Measurements from ENCODE around the gene AGMAT. TPM values are rescaled to one million over a fixed set of nuclear protein-coding genes. Genes with fewer than 3 reads are reported as not detected.

AGMAT gene
- total RNA-seq, 1 donor from 2014 or later = not detected

GRCh38 chr1:15558516-15558915 is 26.3 kb downstream of the AGMAT start:
- ATAC-seq (no peak), DNase-seq (no peak)
- no peaks in the 10 kb centered on the region for H3K4me1 ChIP-seq
- no peak overlapping the region for H3K4me3 ChIP-seq
- intact Hi-C loops (cut with DNase I) = no loop called here
- no peak overlapping the region for H3K27ac ChIP-seq
- TF ChIP-seq, protein P1, sequence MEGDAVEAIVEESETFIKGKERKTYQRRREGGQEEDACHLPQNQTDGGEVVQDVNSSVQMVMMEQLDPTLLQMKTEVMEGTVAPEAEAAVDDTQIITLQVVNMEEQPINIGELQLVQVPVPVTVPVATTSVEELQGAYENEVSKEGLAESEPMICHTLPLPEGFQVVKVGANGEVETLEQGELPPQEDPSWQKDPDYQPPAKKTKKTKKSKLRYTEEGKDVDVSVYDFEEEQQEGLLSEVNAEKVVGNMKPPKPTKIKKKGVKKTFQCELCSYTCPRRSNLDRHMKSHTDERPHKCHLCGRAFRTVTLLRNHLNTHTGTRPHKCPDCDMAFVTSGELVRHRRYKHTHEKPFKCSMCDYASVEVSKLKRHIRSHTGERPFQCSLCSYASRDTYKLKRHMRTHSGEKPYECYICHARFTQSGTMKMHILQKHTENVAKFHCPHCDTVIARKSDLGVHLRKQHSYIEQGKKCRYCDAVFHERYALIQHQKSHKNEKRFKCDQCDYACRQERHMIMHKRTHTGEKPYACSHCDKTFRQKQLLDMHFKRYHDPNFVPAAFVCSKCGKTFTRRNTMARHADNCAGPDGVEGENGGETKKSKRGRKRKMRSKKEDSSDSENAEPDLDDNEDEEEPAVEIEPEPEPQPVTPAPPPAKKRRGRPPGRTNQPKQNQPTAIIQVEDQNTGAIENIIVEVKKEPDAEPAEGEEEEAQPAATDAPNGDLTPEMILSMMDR (IDR thresholded peaks at IDR 0.05) = no peak
- H3K27me3 ChIP-seq = no peaks in the 10 kb centered on the region
- H3K36me3 ChIP-seq = peaks cover 49% of the 10 kb centered on the region
- no peaks in the 10 kb centered on the region for H3K9me3 ChIP-seq

- H3K4me1 ChIP-seq = no peaks in the 10 kb centered on the region
- H3K27me3 ChIP-seq = no peaks in the 10 kb centered on the region
- DNase-seq (no peak), ATAC-seq (no peak)
- intact Hi-C loops (cut with DNase I) = no loop called here
- H3K4me3 ChIP-seq = no peak overlapping the region
- TF ChIP-seq, protein P1 (IDR thresholded peaks at IDR 0.05) = no peak
- H3K27ac ChIP-seq = no peak overlapping the region
- no peaks in the 10 kb centered on the region for H3K9me3 ChIP-seq
- H3K36me3 ChIP-seq = peaks cover 42% of the 10 kb centered on the region
These were observed 27.3 kb downstream of the AGMAT start for GRCh38 chr1:15557594-15557993.

- Histone ChIP-seq H3K9me3 (no peaks in the 10 kb centered on the region), H3K4me1 (no peaks in the 10 kb centered on the region), H3K36me3 (peaks cover 36% of the 10 kb centered on the region), H3K27ac (no peak overlapping the region), H3K27me3 (no peaks in the 10 kb centered on the region), H3K4me3 (no peak overlapping the region)
- ATAC-seq (no peak), DNase-seq (no peak)
- intact Hi-C loops (cut with DNase I) = no loop called here
- TF ChIP-seq, protein P1 (IDR thresholded peaks at IDR 0.05) = no peak
These were observed 27.8 kb downstream of the AGMAT start for GRCh38 chr1:15557008-15557407.

- TF ChIP-seq, protein P1 (IDR thresholded peaks at IDR 0.05) = no peak
- no peak for ATAC-seq
- Histone ChIP-seq H3K4me1 (no peaks in the 10 kb centered on the region), H3K36me3 (peaks cover 52% of the 10 kb centered on the region), H3K4me3 (no peak overlapping the region), H3K27ac (no peak overlapping the region), H3K9me3 (no peaks in the 10 kb centered on the region), H3K27me3 (no peaks in the 10 kb centered on the region)
- intact Hi-C loops (cut with DNase I) = no loop called here
- DNase-seq = no peak
These were observed 34.3 kb downstream of the AGMAT start for GRCh38 chr1:15550573-15550972.

GRCh38 chr1:15546641-15547040 is 38.2 kb downstream of the AGMAT start:
- DNase-seq (no peak), ATAC-seq (no peak)
- Histone ChIP-seq H3K27me3 (no peaks in the 10 kb centered on the region), H3K27ac (no peak overlapping the region), H3K36me3 (peaks cover 84% of the 10 kb centered on the region), H3K4me1 (no peaks in the 10 kb centered on the region), H3K9me3 (no peaks in the 10 kb centered on the region), H3K4me3 (no peak overlapping the region)
- intact Hi-C loops (cut with DNase I) = no loop called here
- TF ChIP-seq, protein P1 (IDR thresholded peaks at IDR 0.05) = no peak
